SK-N-SH treated with all-trans-retinoic acid at 6 μM for 48 hours (cell line): ENCODE results near the gene FBXL19.

Experiments
- ATAC-seq: fragments of 200-7000 bp; cut with Tn5 transposase; 3 replicates; pipeline ENCODE4 v1.9.1; 2020; ENCODE audit warnings: mild to moderate bottlenecking, moderate library complexity
- ARNTL ChIP-seq: fragments of 450-650 bp; formaldehyde crosslinking; IDR thresholded peaks from 2 replicates; pipeline ENCODE4 v1.5.0; 2020; ENCODE audit warnings: low read depth, mild to moderate bottlenecking, moderate library complexity, borderline replicate concordance
- BACH2 ChIP-seq: fragments of 250-450 bp; sonication (Bioruptor Pico); IDR thresholded peaks from 2 replicates; pipeline ENCODE4 v1.9.0; 2021; ENCODE audit warnings: mild to moderate bottlenecking, borderline replicate concordance
- CREB5 ChIP-seq: fragments of 250-450 bp; sonication (Bioruptor Pico); IDR thresholded peaks from 2 replicates; pipeline ENCODE4 v1.5.1; 2020; ENCODE audit warnings: low read depth, mild to moderate bottlenecking, moderate library complexity
- CSDC2 ChIP-seq: fragments of 250-450 bp; sonication (Bioruptor Pico); IDR thresholded peaks from 2 replicates; pipeline ENCODE4 v1.5.0; 2020; ENCODE audit warnings: mild to moderate bottlenecking, moderate library complexity
- ESRRG ChIP-seq: fragments of 250-450 bp; sonication (Bioruptor Pico); IDR thresholded peaks from 2 replicates; pipeline ENCODE4 v1.6.1; 2021; ENCODE audit warnings: mild to moderate bottlenecking
- GLIS3 ChIP-seq: fragments of 250-450 bp; sonication (Bioruptor Pico); IDR thresholded peaks from 2 replicates; pipeline ENCODE4 v1.5.0; 2020; ENCODE audit warnings: mild to moderate bottlenecking, moderate library complexity
- ISL1 ChIP-seq: fragments of 250-450 bp; sonication (Bioruptor Pico); IDR thresholded peaks from 2 replicates; pipeline ENCODE4 v2.1.2; 2022; ENCODE audit warnings: mild to moderate bottlenecking, moderate library complexity
- PPARA ChIP-seq: fragments of 250-450 bp; sonication (Bioruptor Pico); IDR thresholded peaks from 2 replicates; pipeline ENCODE4 v1.5.0; 2020; ENCODE audit warnings: mild to moderate bottlenecking, borderline replicate concordance
- RARB ChIP-seq: fragments of 250-450 bp; sonication (Bioruptor Pico); IDR thresholded peaks from 2 replicates; pipeline ENCODE4 v1.8.0; 2021; ENCODE audit warnings: mild to moderate bottlenecking, moderate library complexity
- SNAI2 ChIP-seq: fragments of 250-450 bp; sonication (Bioruptor Pico); IDR thresholded peaks from 2 replicates; pipeline ENCODE4 v1.5.0; 2020; ENCODE audit warnings: mild to moderate bottlenecking, moderate library complexity
- TOX ChIP-seq: fragments of 250-450 bp; sonication (Bioruptor Pico); IDR thresholded peaks from 2 replicates; pipeline ENCODE4 v1.8.0; 2021; ENCODE audit warnings: mild to moderate bottlenecking, moderate library complexity, borderline replicate concordance
- TSHZ2 ChIP-seq: fragments of 250-450 bp; sonication (Bioruptor Pico); IDR thresholded peaks from 2 replicates; pipeline ENCODE4 v1.5.0; 2020; ENCODE audit warnings: mild to moderate bottlenecking, moderate library complexity
- ZC3H10 ChIP-seq: fragments of 250-450 bp; sonication (Bioruptor Pico); IDR thresholded peaks from 2 replicates; pipeline ENCODE4 v1.5.1; 2021; ENCODE audit warnings: mild to moderate bottlenecking, moderate library complexity
- ZFP3 ChIP-seq: fragments of 250-450 bp; sonication (Bioruptor Pico); IDR thresholded peaks from 2 replicates; pipeline ENCODE4 v1.5.0; 2020; ENCODE audit warnings: mild to moderate bottlenecking, moderate library complexity
- ZFP30 ChIP-seq: fragments of 450-650 bp; formaldehyde crosslinking; IDR thresholded peaks from 2 replicates; pipeline ENCODE4 v1.5.0; 2022; ENCODE audit warnings: mild to moderate bottlenecking, moderate library complexity
- ZNF565 ChIP-seq: fragments of 450-650 bp; formaldehyde crosslinking; conservative IDR thresholded peaks from 2 replicates; pipeline ENCODE4 v1.5.0; 2020; ENCODE audit warnings: low read depth, mild to moderate bottlenecking, moderate library complexity
- ZNF70 ChIP-seq: fragments of 450-650 bp; formaldehyde crosslinking; IDR thresholded peaks from 2 replicates; pipeline ENCODE4 v1.5.0; 2020; ENCODE audit warnings: mild to moderate bottlenecking, moderate library complexity
- ZNF8 ChIP-seq: fragments of 450-650 bp; formaldehyde crosslinking; IDR thresholded peaks from 2 replicates; pipeline ENCODE4 v1.5.0; 2020; ENCODE audit warnings: mild to moderate bottlenecking, moderate library complexity
- TF ChIP-seq, protein P1 (sequence below): fragments of 250-450 bp; sonication (Bioruptor Pico); IDR thresholded peaks from 2 replicates; pipeline ENCODE4 v1.5.1; 2021; ENCODE audit warnings: mild to moderate bottlenecking, moderate library complexity
- TF ChIP-seq, protein P2 (sequence below): fragments of 250-450 bp; sonication (Bioruptor Pico); IDR thresholded peaks from 2 replicates; pipeline ENCODE4 v1.8.0; 2021; ENCODE audit warnings: low read depth, mild to moderate bottlenecking, moderate library complexity, borderline replicate concordance
- TF ChIP-seq, protein P3 (sequence below): fragments of 250-450 bp; sonication (Bioruptor Pico); IDR thresholded peaks from 2 replicates; pipeline ENCODE4 v1.8.0; 2020; ENCODE audit warnings: mild to moderate bottlenecking, moderate library complexity, borderline replicate concordance

FBXL19 gene

GRCh38 chr16:30900588-30900987, 22.8 kb upstream of the FBXL19 start:
- ATAC-seq, result no peak

DNA sequence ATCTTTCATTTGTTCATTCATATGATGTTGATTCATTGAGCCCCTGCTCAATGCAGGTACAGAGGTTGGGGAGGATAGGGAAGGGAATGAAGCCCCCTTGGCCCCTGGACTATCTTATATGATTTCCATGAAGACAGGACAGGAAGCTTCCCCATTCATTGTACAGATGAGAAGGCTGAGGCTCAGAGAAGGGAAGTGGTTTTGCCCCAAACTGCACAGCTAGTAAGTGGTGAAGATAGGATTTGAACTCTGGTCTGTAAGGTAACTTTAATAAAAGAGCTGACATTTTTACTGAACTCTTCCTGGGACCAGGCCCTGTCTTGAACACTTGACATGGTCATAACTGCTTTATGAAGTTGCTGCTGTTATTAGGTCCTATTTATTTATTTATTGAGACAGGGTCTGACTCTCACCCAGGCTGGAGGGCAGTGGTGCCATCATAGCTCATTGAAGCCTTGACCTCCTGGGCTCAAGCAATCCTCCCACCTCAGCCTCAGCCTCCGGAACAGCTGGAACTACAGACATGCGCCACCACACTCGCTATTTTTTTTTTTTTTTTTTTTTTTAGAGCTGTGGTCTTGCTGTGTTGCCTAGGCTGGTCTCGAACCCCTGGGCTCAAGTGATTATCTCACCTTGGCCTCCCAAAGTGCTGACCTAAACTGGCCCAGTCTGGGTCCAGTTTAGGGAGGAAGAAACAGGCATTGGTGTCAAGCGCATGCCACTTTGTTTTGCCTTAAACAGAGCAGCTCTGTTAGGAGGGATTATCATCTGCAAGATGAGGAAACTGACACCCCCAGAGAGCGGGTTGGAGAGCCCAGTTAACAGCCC, 22.0 kb upstream of the FBXL19 start:
- no peak for ATAC-seq
- no peak for TF ChIP-seq TSHZ2 (CRISPR knock-in tag)
- no peak for TF ChIP-seq GLIS3 (CRISPR knock-in tag)
- TF ChIP-seq PPARA (CRISPR knock-in tag), result no peak
- TF ChIP-seq TOX (CRISPR knock-in tag), result no peak
- TF ChIP-seq BACH2, result no peak
- no peak for TF ChIP-seq ESRRG (CRISPR knock-in tag)
- TF ChIP-seq CSDC2 (CRISPR knock-in tag), result no peak
- TF ChIP-seq CREB5 (CRISPR knock-in tag), result no peak
- no peak for TF ChIP-seq ISL1 (CRISPR knock-in tag)
- no peak for TF ChIP-seq ARNTL (CRISPR knock-in tag)
- TF ChIP-seq, protein P1, sequence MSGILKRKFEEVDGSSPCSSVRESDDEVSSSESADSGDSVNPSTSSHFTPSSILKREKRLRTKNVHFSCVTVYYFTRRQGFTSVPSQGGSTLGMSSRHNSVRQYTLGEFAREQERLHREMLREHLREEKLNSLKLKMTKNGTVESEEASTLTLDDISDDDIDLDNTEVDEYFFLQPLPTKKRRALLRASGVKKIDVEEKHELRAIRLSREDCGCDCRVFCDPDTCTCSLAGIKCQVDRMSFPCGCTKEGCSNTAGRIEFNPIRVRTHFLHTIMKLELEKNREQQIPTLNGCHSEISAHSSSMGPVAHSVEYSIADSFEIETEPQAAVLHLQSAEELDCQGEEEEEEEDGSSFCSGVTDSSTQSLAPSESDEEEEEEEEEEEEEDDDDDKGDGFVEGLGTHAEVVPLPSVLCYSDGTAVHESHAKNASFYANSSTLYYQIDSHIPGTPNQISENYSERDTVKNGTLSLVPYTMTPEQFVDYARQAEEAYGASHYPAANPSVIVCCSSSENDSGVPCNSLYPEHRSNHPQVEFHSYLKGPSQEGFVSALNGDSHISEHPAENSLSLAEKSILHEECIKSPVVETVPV (CRISPR knock-in tag), result no peak
- TF ChIP-seq ZNF70 (CRISPR knock-in tag), result no peak
- no peak for TF ChIP-seq SNAI2
- TF ChIP-seq ZFP3 (CRISPR knock-in tag), result no peak
- no peak for TF ChIP-seq ZNF8
- TF ChIP-seq, protein P2, sequence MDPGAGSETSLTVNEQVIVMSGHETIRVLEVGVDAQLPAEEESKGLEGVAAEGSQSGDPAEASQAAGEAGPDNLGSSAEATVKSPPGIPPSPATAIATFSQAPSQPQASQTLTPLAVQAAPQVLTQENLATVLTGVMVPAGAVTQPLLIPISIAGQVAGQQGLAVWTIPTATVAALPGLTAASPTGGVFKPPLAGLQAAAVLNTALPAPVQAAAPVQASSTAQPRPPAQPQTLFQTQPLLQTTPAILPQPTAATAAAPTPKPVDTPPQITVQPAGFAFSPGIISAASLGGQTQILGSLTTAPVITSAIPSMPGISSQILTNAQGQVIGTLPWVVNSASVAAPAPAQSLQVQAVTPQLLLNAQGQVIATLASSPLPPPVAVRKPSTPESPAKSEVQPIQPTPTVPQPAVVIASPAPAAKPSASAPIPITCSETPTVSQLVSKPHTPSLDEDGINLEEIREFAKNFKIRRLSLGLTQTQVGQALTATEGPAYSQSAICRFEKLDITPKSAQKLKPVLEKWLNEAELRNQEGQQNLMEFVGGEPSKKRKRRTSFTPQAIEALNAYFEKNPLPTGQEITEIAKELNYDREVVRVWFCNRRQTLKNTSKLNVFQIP (CRISPR knock-in tag), result no peak
- no peak for TF ChIP-seq RARB
- TF ChIP-seq ZFP30 (CRISPR knock-in tag), result no peak
- TF ChIP-seq ZC3H10 (CRISPR knock-in tag), result no peak

More at GRCh38 chr16:30900588-30900987, 22.8 kb upstream of the FBXL19 start:
- TF ChIP-seq, protein P3, sequence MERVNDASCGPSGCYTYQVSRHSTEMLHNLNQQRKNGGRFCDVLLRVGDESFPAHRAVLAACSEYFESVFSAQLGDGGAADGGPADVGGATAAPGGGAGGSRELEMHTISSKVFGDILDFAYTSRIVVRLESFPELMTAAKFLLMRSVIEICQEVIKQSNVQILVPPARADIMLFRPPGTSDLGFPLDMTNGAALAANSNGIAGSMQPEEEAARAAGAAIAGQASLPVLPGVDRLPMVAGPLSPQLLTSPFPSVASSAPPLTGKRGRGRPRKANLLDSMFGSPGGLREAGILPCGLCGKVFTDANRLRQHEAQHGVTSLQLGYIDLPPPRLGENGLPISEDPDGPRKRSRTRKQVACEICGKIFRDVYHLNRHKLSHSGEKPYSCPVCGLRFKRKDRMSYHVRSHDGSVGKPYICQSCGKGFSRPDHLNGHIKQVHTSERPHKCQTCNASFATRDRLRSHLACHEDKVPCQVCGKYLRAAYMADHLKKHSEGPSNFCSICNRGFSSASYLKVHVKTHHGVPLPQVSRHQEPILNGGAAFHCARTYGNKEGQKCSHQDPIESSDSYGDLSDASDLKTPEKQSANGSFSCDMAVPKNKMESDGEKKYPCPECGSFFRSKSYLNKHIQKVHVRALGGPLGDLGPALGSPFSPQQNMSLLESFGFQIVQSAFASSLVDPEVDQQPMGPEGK (CRISPR knock-in tag), result no peak
- TF ChIP-seq, protein P2 (CRISPR knock-in tag), result no peak
- TF ChIP-seq ZNF565 (CRISPR knock-in tag) (no peak), CREB5 (CRISPR knock-in tag) (no peak)
- TF ChIP-seq, protein P1 (CRISPR knock-in tag), result no peak
